NCI-H1694 treated with DMSO at 0.1 percent for 48 hours (cell line): ENCODE measurements around the gene TMEM114.

Experiments
- DNase-seq: peaks from one replicate; lab custom pipeline; 2025; lab: John Stamatoyannopoulos, UW

The TMEM114 gene

DNA sequence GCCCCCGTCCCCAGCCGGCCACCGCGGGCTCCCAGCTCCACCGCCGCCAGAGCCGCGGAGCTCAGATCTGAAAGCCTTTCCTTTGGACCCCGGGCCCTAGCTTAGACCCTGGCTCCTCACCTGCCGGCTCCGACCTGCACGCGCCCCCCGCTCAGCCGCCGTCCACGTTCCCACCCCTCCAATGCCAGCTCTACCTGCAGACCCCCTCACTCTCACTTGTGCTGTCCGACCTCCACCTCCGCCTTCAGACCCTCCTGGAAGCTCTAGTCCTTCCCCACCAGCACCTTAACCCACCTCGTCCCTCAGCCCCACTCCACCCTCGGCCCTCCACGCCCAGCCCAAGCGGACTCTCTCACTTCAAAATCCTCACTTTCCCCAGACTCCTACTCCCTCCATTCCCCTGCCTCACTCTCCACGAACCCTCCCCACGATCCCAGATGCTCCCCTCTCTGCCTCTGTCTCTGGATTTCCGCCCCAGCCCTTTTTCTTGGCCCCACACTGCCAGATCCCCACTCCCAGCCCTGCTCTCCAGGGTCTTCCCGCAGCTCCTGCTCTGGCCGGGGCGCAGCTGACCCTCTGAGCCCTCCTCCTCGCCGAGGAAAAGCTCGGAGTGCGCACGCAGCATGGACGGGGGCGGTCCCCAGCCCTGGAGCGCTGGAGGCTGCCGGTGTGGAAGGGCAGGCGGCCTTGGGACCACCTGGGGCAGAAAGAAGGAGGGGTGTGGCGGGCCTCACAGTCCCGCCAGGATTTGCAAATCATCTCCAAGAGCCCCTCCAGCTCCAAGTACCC lies at the start of gene TMEM114:
TMEM114 (minus strand) TSS at position 612 of the 789 bp plus-strand sequence. CDS start 673 bp downstream, outside the sequence.
- no peak for DNase-seq

GRCh38 chr16:8639694-8640093 lies 49.4 kb upstream of the TMEM114 start:
- DNase-seq: no peak

GRCh38 chr16:8634991-8635736 lies 44.9 kb upstream of the TMEM114 start:
- no peak for DNase-seq

GRCh38 chr16:8632675-8633182 lies 42.4 kb upstream of the TMEM114 start:
- no peak for DNase-seq

DNA sequence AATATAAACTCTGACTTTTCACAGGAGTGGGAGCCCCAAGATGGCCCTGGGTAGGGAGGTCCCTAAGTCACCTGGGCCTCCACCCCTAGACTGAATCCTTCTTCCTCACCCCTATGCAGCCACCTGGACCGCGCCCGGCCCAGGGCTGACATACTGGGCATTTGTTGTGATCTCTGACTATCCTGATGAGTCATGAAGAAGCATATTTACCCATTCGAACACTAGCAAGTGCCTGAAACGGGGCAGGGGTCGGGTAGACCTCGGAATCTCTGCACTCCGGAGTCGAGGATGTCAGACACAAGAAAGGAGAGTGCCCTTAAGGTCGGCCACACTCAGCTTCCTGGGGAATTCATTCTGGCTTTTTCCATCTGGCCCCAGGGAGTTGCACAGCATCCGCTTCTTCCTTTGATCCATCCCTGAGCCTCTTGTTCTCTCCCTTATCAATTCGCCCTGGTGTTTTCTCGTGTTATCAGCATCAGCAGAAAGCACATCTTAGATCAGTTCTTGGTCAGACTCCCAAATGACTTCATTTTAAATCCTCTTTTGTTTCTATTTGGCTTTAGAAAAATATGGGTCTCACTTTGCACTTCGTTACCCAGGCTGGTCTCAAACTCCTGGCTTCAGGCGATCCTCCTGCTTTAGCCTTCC lies 41.6 kb upstream of the TMEM114 start:
- DNase-seq: no peak

- DNase-seq: no peak
Measured at GRCh38 chr16:8631373-8631772, 41.1 kb upstream of the TMEM114 start.

DNA sequence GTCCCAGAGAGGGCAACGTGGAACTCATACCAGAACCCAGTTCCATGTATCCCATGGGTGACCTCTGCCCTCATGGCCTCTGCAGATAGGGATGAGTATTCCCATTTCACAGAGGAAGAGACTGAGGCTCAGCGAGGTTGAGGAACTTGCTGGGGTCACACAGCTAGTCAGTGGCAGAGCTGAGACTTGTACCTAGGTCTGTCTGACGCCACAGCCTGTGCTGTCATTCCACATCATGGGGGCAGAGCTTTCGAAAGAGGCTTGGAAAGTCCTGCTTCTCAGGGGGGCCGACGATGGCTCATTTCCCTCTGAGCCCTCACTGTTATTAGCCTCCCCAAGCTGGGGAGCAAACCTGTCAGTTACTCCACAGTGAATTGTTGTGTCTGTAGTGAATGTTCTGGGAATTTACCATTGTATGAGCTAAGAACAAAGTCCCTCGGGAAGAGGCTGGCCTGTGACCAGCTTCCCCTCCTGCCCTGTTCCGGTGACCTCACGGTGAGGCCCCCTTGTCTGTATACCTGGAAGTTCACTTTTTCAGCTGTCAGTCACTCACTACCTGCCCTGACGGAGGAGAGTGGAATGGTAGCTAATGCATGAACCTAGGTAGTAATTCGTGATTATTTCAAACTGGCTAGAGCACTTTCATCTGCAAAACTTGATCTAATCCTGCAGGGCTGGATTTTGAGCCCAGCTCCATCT lies 40.1 kb upstream of the TMEM114 start:
- no peak for DNase-seq

GRCh38 chr16:8628981-8629725 lies 38.8 kb upstream of the TMEM114 start:
- no peak for DNase-seq

- DNase-seq: no peak
Measured at GRCh38 chr16:8627456-8627855, 37.1 kb upstream of the TMEM114 start.

DNA sequence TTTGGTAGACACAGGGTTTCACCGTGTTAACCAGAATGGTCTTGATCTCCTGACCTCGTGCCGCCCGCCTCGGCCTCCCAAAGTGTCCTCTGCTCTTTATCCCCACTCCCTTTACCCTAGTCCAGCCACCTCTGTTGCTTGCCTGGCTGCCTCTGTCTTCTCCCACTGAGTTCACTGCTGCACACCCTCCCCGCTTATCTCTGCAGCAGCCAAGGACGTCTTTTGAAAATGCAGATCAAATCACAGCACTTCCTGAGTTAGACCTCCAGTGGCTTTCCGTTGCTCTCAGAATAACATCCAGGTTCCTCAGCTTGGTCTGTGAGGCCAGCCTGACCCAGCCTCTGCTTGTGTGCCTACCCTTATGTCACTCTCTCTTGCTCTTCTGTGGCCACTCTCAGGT lies 36.6 kb upstream of the TMEM114 start:
- DNase-seq: no peak

DNA sequence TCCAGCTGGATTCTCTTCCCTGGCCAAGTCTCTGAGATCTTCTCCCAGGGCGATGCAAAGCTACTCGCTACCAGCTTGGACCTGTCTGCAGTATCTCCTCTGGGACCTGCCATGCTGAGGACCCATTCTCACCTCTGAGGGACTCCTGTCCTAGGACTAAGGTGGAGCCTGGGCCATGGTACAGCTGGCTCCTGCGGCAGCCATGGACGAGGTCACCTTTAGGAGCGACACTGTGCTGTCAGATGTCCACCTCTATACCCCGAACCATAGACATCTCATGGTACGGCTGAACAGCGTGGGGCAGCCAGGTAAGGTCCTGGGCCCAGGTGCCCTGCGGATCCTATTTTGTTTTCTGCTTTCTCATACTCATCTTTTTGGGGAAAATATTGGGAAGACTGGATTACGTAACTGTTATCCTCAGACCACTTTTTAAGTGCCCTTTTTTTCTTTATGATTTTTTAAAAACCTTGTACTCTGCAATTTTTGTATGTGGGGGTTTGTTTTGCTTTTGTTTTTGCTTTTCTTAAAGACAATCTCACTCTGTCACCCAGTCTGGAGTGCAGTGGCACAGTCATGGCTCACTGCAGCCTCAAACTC lies 35.3 kb upstream of the TMEM114 start:
- DNase-seq: no peak

GRCh38 chr16:8623634-8624033 lies 33.3 kb upstream of the TMEM114 start:
- DNase-seq: no peak

GRCh38 chr16:8622315-8622656 lies 32.0 kb upstream of the TMEM114 start:
- DNase-seq: no peak

DNA sequence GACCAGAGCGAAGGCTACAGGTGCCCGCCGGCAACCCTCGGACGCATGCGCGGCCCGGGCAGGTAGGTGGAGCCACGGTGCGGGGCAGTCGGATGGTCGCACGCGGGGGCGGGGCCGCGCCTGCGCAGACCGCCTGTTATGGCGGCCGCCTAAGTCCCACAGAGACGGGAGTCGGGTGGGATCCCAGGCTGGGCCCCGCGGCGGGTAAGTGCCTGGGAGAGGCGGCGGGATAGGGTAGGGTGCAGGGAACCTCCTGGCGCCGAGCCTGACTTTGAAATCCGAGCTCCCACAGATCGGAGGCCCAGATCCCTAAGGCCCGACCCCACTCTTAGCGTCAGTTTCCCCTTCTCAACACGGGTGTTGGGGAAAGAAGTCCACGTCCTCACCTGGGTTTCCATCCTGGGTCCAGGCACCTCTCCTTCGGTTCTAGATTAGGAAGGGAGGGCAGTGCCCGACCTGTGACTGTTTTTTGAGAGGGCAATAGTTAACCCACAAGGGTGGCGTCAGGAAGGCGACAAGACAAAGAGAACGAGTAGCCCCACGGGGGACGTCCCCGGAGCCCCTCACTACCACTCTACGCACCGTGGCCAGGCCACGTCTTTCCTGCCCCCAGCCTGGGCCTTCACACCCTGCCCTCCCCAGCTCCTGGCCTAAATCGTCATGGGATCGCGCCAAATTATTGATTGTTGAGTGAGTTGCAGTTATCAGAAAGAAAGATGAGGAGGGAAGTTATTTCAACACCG lies 31.4 kb upstream of the TMEM114 start, which contains the start of gene METTL22:
METTL22 (plus strand) TSS at position 127 of the 743 bp plus-strand sequence. CDS start 3,968 bp downstream, outside the sequence.
- DNase-seq: peak; percentile 63

DNA sequence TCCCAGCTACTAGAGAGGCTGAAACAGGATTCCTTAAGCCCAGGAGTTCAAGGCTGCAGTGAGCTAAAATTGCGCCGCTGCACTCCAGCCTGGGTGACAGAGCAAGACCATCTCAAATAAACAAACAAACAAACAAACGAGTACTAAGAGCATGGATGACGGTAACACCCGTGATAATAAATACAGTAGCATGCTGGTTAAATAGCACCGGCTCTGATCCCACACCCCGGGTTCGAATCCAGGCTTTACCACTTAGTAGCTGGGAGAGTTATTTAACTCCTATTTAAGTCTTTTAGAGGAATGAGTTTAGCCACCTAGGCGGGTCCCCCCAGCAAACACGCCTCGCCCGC lies 30.9 kb upstream of the TMEM114 start:
- DNase-seq: no peak

- no peak for DNase-seq
Measured at GRCh38 chr16:8620535-8620934, 30.2 kb upstream of the TMEM114 start.

- no peak for DNase-seq
Measured at GRCh38 chr16:8619671-8620370, 29.5 kb upstream of the TMEM114 start.

DNA sequence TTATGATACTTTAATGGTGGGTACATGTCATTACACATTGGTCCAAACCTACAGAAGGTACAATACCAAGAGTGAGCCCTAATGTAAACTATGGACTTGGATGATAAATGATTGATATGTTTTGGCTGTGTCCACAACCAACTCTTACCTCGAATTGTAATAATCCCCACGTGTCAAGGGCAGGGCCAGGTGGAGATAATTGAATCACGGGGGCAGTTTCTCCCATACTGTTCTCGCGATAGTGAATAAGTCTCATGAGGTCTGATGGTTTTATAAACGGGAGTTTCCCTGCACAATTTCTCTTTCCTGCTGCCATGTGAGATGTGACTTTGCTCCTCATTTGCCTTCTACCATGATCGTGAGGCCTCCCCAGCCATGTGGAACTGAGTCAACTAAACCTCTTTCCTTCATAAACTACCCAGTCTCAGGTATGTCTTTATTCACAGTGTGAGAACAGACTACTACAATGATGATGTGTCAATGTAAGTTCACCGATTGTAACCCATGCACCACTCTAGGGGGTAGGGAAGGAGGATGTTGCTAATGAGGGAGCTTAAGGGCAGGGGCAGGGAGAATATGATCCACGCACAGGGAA lies 24.2 kb upstream of the TMEM114 start:
- DNase-seq: no peak
